Esophagus squamous epithelium (tissue), 4 donors: ENCODE measurements around the gene PUS1.

Experiments
- POLR2A ChIP-seq, 4 donors: fragments of 450-650 bp; IDR thresholded peaks; one replicate each; pipeline ENCODE4 v1.6.1; 2017; ENCODE audit warnings: antibody characterized with exemption in 4 of 4, mild to moderate bottlenecking in 4 of 4, moderate library complexity in 3 of 4
- TF ChIP-seq, protein P1 (sequence below), 6 experiments: fragments of 450-650 bp in 4 of 6; fragments of 200-600 bp in 2 of 6; sonication (generic) in 2 of 6; IDR thresholded peaks; one replicate each; pipeline ENCODE4 v1.5.1; 2016 to 2019; ENCODE audit warnings: antibody characterized with exemption in 6 of 6, mild to moderate bottlenecking in 4 of 6, moderate library complexity in 4 of 6

DNA sequence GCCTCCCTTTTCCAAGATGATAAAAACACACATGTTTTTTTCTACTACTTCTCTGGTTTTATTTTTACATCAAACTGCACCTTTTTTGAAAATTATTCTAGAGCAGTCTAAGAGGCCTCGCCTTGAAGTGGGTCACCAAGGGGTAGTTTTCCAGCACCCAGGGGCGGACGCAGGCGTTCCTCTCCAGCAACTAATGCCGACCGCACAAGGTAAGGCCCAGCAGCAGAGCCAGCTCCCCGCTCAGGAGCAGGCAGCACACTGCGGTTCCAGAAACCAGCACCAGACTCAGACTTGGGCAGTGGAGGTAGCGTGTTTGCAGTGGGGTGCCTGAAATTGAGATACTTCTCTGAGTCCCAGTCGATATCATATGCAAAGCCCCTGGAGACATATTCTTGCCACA is 52.3 kb downstream of the PUS1 start:
- TF ChIP-seq, protein P1, sequence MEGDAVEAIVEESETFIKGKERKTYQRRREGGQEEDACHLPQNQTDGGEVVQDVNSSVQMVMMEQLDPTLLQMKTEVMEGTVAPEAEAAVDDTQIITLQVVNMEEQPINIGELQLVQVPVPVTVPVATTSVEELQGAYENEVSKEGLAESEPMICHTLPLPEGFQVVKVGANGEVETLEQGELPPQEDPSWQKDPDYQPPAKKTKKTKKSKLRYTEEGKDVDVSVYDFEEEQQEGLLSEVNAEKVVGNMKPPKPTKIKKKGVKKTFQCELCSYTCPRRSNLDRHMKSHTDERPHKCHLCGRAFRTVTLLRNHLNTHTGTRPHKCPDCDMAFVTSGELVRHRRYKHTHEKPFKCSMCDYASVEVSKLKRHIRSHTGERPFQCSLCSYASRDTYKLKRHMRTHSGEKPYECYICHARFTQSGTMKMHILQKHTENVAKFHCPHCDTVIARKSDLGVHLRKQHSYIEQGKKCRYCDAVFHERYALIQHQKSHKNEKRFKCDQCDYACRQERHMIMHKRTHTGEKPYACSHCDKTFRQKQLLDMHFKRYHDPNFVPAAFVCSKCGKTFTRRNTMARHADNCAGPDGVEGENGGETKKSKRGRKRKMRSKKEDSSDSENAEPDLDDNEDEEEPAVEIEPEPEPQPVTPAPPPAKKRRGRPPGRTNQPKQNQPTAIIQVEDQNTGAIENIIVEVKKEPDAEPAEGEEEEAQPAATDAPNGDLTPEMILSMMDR (IDR thresholded peaks at IDR 0.05) = no peak
- no peak for TF ChIP-seq POLR2A (IDR thresholded peaks at IDR 0.05)
